ENCODE data around the gene ADCY10.

The ADCY10 gene

GRCh38 chr1:167776151-167776550, 137.8 kb downstream of the ADCY10 start:
- DNase-seq, result no peak

GRCh38 chr1:167775178-167775577, 138.8 kb downstream of the ADCY10 start:
- DNase-seq, result no peak

GRCh38 chr1:167774710-167775109, 139.2 kb downstream of the ADCY10 start:
- DNase-seq, result no peak

GRCh38 chr1:167773516-167773915, 140.4 kb downstream of the ADCY10 start:
- no peak for DNase-seq

- DNase-seq, result no peak
These were observed 141.5 kb downstream of the ADCY10 start for GRCh38 chr1:167772436-167772835.

GRCh38 chr1:167770127-167770526, 143.8 kb downstream of the ADCY10 start:
- no peak for DNase-seq

- no peak for DNase-seq
These were observed 146.2 kb downstream of the ADCY10 start for GRCh38 chr1:167767761-167768160.

- no peak for DNase-seq
These were observed 147.4 kb downstream of the ADCY10 start for GRCh38 chr1:167766538-167766937.

GRCh38 chr1:167765496-167765895, 148.4 kb downstream of the ADCY10 start:
- no peak for DNase-seq

- DNase-seq, result no peak
These were observed 149.2 kb downstream of the ADCY10 start for GRCh38 chr1:167764458-167765330.

GRCh38 chr1:167763525-167764220, 150.3 kb downstream of the ADCY10 start:
- no peak for DNase-seq

GRCh38 chr1:167762061-167762746, 151.7 kb downstream of the ADCY10 start:
- DNase-seq, result no peak

GRCh38 chr1:167761400-167761799, 152.5 kb downstream of the ADCY10 start:
- no peak for DNase-seq

Data from fibroblast of upper back skin (primary cell).